ENCODE measurements around the gene SLC25A21.

SLC25A21 gene

GRCh38 chr14:37088356-37089215 is 83.8 kb downstream of the SLC25A21 start:
- no peaks in the 10 kb centered on the region for H3K27me3 ChIP-seq (ENCODE audit: low read length)
- H2AFZ ChIP-seq (ENCODE audit: low read depth, low read length, severe bottlenecking), result no peak overlapping the region
- no peaks in the 10 kb centered on the region for H3K9me3 ChIP-seq (ENCODE audit: insufficient read depth, low read length)
- no peak overlapping the region for H3K27ac ChIP-seq (ENCODE audit: low read depth, low read length)
- H3F3A ChIP-seq (ENCODE audit: insufficient read depth), result no peaks in the 10 kb centered on the region
- no peaks in the 10 kb centered on the region for H3K9me2 ChIP-seq (replicated peaks; ENCODE audit: insufficient read depth, low read length)
- H3K4me2 ChIP-seq (ENCODE audit: low read depth, low read length, poor library complexity, severe bottlenecking), result no peak overlapping the region
- H3K79me2 ChIP-seq (ENCODE audit: insufficient read depth, low read length), result no peaks in the 10 kb centered on the region
- no peak overlapping the region for H3K4me3 ChIP-seq (ENCODE audit: insufficient read depth, low read length, poor library complexity, severe bottlenecking)
- H4K20me1 ChIP-seq (ENCODE audit: low read depth, low read length), result no peaks in the 10 kb centered on the region
- no peak overlapping the region for H3K9ac ChIP-seq (ENCODE audit: low read length)
- H3K36me3 ChIP-seq (ENCODE audit: low read length), result no peaks in the 10 kb centered on the region
- no peak for TF ChIP-seq EZH2phosphoT487 (conservative IDR thresholded peaks at IDR 0.05; ENCODE audit: low read length)

DNA sequence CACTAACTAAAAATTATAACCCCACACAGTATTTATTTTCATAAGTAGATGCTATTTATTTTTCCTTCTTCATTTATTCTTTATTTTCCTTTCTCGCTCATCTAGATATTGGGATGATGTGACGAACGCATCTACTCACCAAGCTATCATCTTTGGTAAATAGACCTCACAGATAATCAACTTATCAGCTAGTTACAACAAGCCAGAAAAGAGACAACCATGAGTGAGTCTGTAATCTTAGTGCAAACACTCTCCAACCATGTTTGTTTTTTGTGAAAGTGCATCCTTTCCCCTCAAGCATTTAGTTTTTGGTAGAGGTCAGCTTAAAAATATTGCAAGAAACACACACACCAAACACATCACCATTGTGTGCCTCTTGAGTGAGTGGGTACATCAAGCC is 84.9 kb downstream of the SLC25A21 start:
- no peak overlapping the region for H3K27ac ChIP-seq (ENCODE audit: low read depth, low read length)
- H3K79me2 ChIP-seq (ENCODE audit: insufficient read depth, low read length), result no peaks in the 10 kb centered on the region
- no peaks in the 10 kb centered on the region for H3K9me3 ChIP-seq (ENCODE audit: insufficient read depth, low read length)
- H3K36me3 ChIP-seq (ENCODE audit: low read length), result no peaks in the 10 kb centered on the region
- no peaks in the 10 kb centered on the region for H3K9me2 ChIP-seq (replicated peaks; ENCODE audit: insufficient read depth, low read length)
- no peaks in the 10 kb centered on the region for H3F3A ChIP-seq (ENCODE audit: insufficient read depth)
- no peaks in the 10 kb centered on the region for H4K20me1 ChIP-seq (ENCODE audit: low read depth, low read length)
- H3K27me3 ChIP-seq (ENCODE audit: low read length), result no peaks in the 10 kb centered on the region
- H3K9ac ChIP-seq (ENCODE audit: low read length), result no peak overlapping the region
- TF ChIP-seq, protein P1, sequence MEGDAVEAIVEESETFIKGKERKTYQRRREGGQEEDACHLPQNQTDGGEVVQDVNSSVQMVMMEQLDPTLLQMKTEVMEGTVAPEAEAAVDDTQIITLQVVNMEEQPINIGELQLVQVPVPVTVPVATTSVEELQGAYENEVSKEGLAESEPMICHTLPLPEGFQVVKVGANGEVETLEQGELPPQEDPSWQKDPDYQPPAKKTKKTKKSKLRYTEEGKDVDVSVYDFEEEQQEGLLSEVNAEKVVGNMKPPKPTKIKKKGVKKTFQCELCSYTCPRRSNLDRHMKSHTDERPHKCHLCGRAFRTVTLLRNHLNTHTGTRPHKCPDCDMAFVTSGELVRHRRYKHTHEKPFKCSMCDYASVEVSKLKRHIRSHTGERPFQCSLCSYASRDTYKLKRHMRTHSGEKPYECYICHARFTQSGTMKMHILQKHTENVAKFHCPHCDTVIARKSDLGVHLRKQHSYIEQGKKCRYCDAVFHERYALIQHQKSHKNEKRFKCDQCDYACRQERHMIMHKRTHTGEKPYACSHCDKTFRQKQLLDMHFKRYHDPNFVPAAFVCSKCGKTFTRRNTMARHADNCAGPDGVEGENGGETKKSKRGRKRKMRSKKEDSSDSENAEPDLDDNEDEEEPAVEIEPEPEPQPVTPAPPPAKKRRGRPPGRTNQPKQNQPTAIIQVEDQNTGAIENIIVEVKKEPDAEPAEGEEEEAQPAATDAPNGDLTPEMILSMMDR (IDR thresholded peaks at IDR 0.05; ENCODE audit: insufficient read depth, low read length, poor library complexity, severe bottlenecking), result no peak
- no peak for TF ChIP-seq EZH2phosphoT487 (conservative IDR thresholded peaks at IDR 0.05; ENCODE audit: low read length)
- no peak overlapping the region for H3K4me2 ChIP-seq (ENCODE audit: low read depth, low read length, poor library complexity, severe bottlenecking)
- no peak overlapping the region for H3K4me3 ChIP-seq (ENCODE audit: insufficient read depth, low read length, poor library complexity, severe bottlenecking)
- no peak overlapping the region for H2AFZ ChIP-seq (ENCODE audit: low read depth, low read length, severe bottlenecking)

- Histone ChIP-seq H3K4me3 (ENCODE audit: insufficient read depth, low read length, poor library complexity, severe bottlenecking) (no peak overlapping the region), H3F3A (ENCODE audit: insufficient read depth) (no peaks in the 10 kb centered on the region), H3K27ac (ENCODE audit: low read depth, low read length) (no peak overlapping the region), H2AFZ (ENCODE audit: low read depth, low read length, severe bottlenecking) (no peak overlapping the region), H3K9me2 (replicated peaks; ENCODE audit: insufficient read depth, low read length) (no peaks in the 10 kb centered on the region; the same call in 1 of the 2 replicates), H4K20me1 (ENCODE audit: low read depth, low read length) (no peaks in the 10 kb centered on the region), H3K36me3 (ENCODE audit: low read length) (no peaks in the 10 kb centered on the region), H3K79me2 (ENCODE audit: insufficient read depth, low read length) (no peaks in the 10 kb centered on the region), H3K27me3 (ENCODE audit: low read length) (no peaks in the 10 kb centered on the region), H3K9me3 (ENCODE audit: insufficient read depth, low read length) (no peaks in the 10 kb centered on the region), H3K9ac (ENCODE audit: low read length) (no peak overlapping the region), H3K4me2 (ENCODE audit: low read depth, low read length, poor library complexity, severe bottlenecking) (no peak overlapping the region)
- TF ChIP-seq, protein P1 (IDR thresholded peaks at IDR 0.05; ENCODE audit: insufficient read depth, low read length, poor library complexity, severe bottlenecking), result no peak
- no peak for TF ChIP-seq EZH2phosphoT487 (conservative IDR thresholded peaks at IDR 0.05; ENCODE audit: low read length)
These were observed 88.8 kb downstream of the SLC25A21 start for GRCh38 chr14:37083599-37083998.

GRCh38 chr14:37082449-37082848 is 90.0 kb downstream of the SLC25A21 start:
- Histone ChIP-seq H3K36me3 (ENCODE audit: low read length) (no peaks in the 10 kb centered on the region), H3K9me3 (ENCODE audit: insufficient read depth, low read length) (no peaks in the 10 kb centered on the region), H3K79me2 (ENCODE audit: insufficient read depth, low read length) (no peaks in the 10 kb centered on the region), H3K9ac (ENCODE audit: low read length) (no peak overlapping the region), H3K27me3 (ENCODE audit: low read length) (no peaks in the 10 kb centered on the region), H2AFZ (ENCODE audit: low read depth, low read length, severe bottlenecking) (no peak overlapping the region), H3K27ac (ENCODE audit: low read depth, low read length) (no peak overlapping the region), H3F3A (ENCODE audit: insufficient read depth) (no peaks in the 10 kb centered on the region), H3K4me3 (ENCODE audit: insufficient read depth, low read length, poor library complexity, severe bottlenecking) (no peak overlapping the region), H3K9me2 (replicated peaks; ENCODE audit: insufficient read depth, low read length) (no peaks in the 10 kb centered on the region; the same call in 1 of the 2 replicates), H3K4me2 (ENCODE audit: low read depth, low read length, poor library complexity, severe bottlenecking) (no peak overlapping the region), H4K20me1 (ENCODE audit: low read depth, low read length) (no peaks in the 10 kb centered on the region)
- no peak for TF ChIP-seq EZH2phosphoT487 (conservative IDR thresholded peaks at IDR 0.05; ENCODE audit: low read length)
- TF ChIP-seq, protein P1 (IDR thresholded peaks at IDR 0.05; ENCODE audit: insufficient read depth, low read length, poor library complexity, severe bottlenecking), result no peak

All from SU-DHL-6 (cell line).